PC-9 (cell line): ENCODE results near the gene LMOD1. TPM values are rescaled to one million over a fixed set of nuclear protein-coding genes. Genes with fewer than 3 reads are reported as not detected.

ENCODE experiments used
- BruUV-seq: library from RNA; stranded (reverse); fragments of 400-500 nt; replicated peaks from 2 replicates; lab custom pipeline; 2021; lab: Mats Ljungman, UMichigan
- CTCF ChIA-PET: fragments of 300-600 bp; sonication (Branson Sonifier 250); formaldehyde crosslinking; loops from one replicate; lab custom pipeline; 2022; ENCODE audit warnings: antibody characterized with exemption; lab: Charles Lee
- POLR2A ChIA-PET: fragments of 300-600 bp; sonication (Branson Sonifier 250); formaldehyde crosslinking; loops from one replicate; lab custom pipeline; 2022; ENCODE audit warnings: antibody characterized with exemption; ENCODE audit not compliant: unreplicated experiment; lab: Charles Lee
- DNase-seq, 2 experiments: peaks; one replicate each; pipeline versions ENCODE4 v3.0.0 to v3.0.0-alpha.2; 2015 to 2022; ENCODE audit warnings: mixed read lengths in 1 of 2
- H2AFZ ChIP-seq: fragments of 200-600 bp; sonication (generic); 2 replicates; pipeline ENCODE4 v1.8.1; 2017; ENCODE audit warnings: antibody characterized with exemption
- H3F3A ChIP-seq: fragments of 200-600 bp; sonication (generic); 2 replicates; pipeline ENCODE4 v1.8.1; 2017; ENCODE audit warnings: antibody characterized with exemption, mild to moderate bottlenecking, low read depth; ENCODE audit not compliant: insufficient read depth
- H3K27ac ChIP-seq: fragments of 200-600 bp; sonication (generic); 2 replicates; pipeline ENCODE4 v1.6.1; 2016; ENCODE audit warnings: mixed run types
- H3K27me3 ChIP-seq: fragments of 200-600 bp; sonication (generic); 2 replicates; pipeline ENCODE4 v1.6.1; 2016; ENCODE audit warnings: low read depth, mixed run types; ENCODE audit not compliant: insufficient read depth
- H3K36me3 ChIP-seq: fragments of 200-600 bp; sonication (generic); 2 replicates; pipeline ENCODE4 v1.6.1; 2016; ENCODE audit warnings: low read depth, mixed run types
- H3K4me1 ChIP-seq: fragments of 200-600 bp; sonication (generic); replicated peaks from 2 replicates; pipeline ENCODE4 v1.6.1; 2016; ENCODE audit warnings: mixed run types; ENCODE audit not compliant: insufficient read depth
- H3K4me2 ChIP-seq: fragments of 200-600 bp; sonication (generic); 2 replicates; pipeline ENCODE4 v1.6.1; 2017; ENCODE audit warnings: mixed run types
- H3K4me3 ChIP-seq: fragments of 200-600 bp; sonication (generic); 2 replicates; pipeline ENCODE4 v1.6.1; 2016; ENCODE audit warnings: mixed run types
- H3K79me2 ChIP-seq: fragments of 200-600 bp; sonication (generic); 2 replicates; pipeline ENCODE4 v1.6.1; 2017; ENCODE audit warnings: low read depth, mixed run types
- H3K9me2 ChIP-seq: fragments of 200-600 bp; sonication (generic); 2 replicates; pipeline ENCODE4 v1.8.1; 2017; ENCODE audit warnings: mild to moderate bottlenecking; ENCODE audit not compliant: insufficient read depth
- H3K9me3 ChIP-seq: fragments of 200-600 bp; sonication (generic); 2 replicates; pipeline ENCODE4 v1.8.1; 2016; ENCODE audit warnings: low read depth; ENCODE audit not compliant: insufficient read depth
- H4K20me1 ChIP-seq: fragments of 200-600 bp; sonication (generic); 2 replicates; pipeline ENCODE4 v1.8.1; 2017; ENCODE audit not compliant: insufficient read depth
- EZH2 ChIP-seq: fragments of 200-600 bp; sonication (generic); IDR thresholded peaks from 2 replicates; pipeline ENCODE4 v1.8.0; 2017; ENCODE audit warnings: antibody characterized with exemption, low read depth
- intact Hi-C: fragments of 100-400 bp; cut with micrococcal nuclease; formaldehyde crosslinking; loops from one replicate; pipeline ENCODE4 v1.10.0; 2022; ENCODE audit not compliant: unreplicated experiment
- total RNA-seq: library from RNA; stranded (reverse); gene quantifications from 2 replicates; pipeline ENCODE4 v1.2.3, GENCODE V29; 2021
- TF ChIP-seq, protein P1 (sequence below): fragments of 200-600 bp; sonication (generic); conservative IDR thresholded peaks from 2 replicates; pipeline ENCODE4 v1.6.1; 2017; ENCODE audit warnings: mixed run types, antibody characterized with exemption, mild to moderate bottlenecking, moderate library complexity

Gene LMOD1
- total RNA-seq, 1 experiment from 2014 or later, result 0.74 TPM

DNA sequence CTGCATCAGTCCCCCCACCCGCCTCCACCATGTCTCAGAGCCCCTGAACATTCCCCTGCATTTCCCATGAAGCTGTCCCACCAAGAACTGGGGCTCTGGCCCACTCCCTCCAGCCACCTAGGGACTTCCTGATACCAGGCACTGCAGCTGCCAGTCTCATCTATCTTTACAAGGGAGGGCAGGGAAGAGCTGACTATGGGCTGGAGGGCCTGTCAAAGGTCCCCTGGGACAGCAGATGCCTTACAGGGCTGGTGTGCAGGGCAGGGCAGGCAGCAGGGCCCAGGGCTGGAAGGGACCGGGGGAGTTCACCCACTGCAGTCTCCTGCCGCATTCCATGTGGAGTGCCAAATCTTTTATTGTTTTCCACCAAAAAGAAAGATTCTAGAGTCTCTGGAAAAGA, 40.0 kb downstream of the LMOD1 start:
- DNase-seq, result no peak
- TF ChIP-seq EZH2, result no peak
- TF ChIP-seq, protein P1, sequence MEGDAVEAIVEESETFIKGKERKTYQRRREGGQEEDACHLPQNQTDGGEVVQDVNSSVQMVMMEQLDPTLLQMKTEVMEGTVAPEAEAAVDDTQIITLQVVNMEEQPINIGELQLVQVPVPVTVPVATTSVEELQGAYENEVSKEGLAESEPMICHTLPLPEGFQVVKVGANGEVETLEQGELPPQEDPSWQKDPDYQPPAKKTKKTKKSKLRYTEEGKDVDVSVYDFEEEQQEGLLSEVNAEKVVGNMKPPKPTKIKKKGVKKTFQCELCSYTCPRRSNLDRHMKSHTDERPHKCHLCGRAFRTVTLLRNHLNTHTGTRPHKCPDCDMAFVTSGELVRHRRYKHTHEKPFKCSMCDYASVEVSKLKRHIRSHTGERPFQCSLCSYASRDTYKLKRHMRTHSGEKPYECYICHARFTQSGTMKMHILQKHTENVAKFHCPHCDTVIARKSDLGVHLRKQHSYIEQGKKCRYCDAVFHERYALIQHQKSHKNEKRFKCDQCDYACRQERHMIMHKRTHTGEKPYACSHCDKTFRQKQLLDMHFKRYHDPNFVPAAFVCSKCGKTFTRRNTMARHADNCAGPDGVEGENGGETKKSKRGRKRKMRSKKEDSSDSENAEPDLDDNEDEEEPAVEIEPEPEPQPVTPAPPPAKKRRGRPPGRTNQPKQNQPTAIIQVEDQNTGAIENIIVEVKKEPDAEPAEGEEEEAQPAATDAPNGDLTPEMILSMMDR, result no peak
- H3K9me3 ChIP-seq, result no peaks in the 10 kb centered on the region
- no peaks in the 10 kb centered on the region for H3K27me3 ChIP-seq
- H3F3A ChIP-seq, result no peaks in the 10 kb centered on the region
- no TSS peak for BruUV-seq
- H4K20me1 ChIP-seq, result no peaks in the 10 kb centered on the region
- H2AFZ ChIP-seq, result no peak overlapping the region
- no peaks in the 10 kb centered on the region for H3K9me2 ChIP-seq
- no peak overlapping the region for H3K4me2 ChIP-seq
- no peaks in the 10 kb centered on the region for H3K36me3 ChIP-seq
- H3K79me2 ChIP-seq, result no peaks in the 10 kb centered on the region
- ChIA-PET POLR2A (no interaction called here), CTCF (interaction anchor here (0.5 kb wide), 1 partner anchor 1746 kb away, joined by 3 read pairs; no protein-coding TSS in a partner anchor)
- intact Hi-C loops, result no loop called here
- H3K4me3 ChIP-seq, result no peak overlapping the region
- H3K4me1 ChIP-seq, result no peaks in the 10 kb centered on the region
- H3K27ac ChIP-seq, result no peak overlapping the region

GRCh38 chr1:201905234-201905890, 41.0 kb downstream of the LMOD1 start:
- no peak for TF ChIP-seq EZH2
- TF ChIP-seq, protein P1, result no peak

DNA sequence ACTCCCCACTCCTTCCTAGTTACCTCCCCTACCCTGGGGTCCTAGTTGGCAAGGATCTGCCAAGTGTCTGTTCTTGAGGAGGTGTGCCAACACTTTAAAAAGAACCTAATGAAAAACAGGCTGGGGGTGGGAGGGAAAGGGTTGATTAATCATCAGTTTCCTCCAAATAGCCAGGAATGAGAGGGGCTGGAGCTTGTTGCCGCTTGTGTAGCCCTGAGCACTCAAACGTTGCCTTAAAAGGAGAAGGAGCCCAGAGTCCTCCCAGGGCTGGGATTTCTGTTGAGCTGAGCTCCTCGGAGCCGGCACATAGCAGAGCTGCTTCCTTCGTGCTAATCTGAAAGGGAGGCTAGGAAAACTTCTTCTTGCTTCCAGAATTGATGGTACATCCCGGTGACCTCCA, 41.8 kb downstream of the LMOD1 start:
- H2AFZ ChIP-seq, result no peak overlapping the region
- no peaks in the 10 kb centered on the region for H3K36me3 ChIP-seq
- no peaks in the 10 kb centered on the region for H4K20me1 ChIP-seq
- TF ChIP-seq, protein P1, result no peak
- no peak for TF ChIP-seq EZH2
- no TSS peak for BruUV-seq
- ChIA-PET POLR2A (no interaction called here), CTCF (no interaction called here)
- no peaks in the 10 kb centered on the region for H3K4me1 ChIP-seq
- intact Hi-C loops, result no loop called here
- H3K4me3 ChIP-seq, result no peak overlapping the region
- no peaks in the 10 kb centered on the region for H3K27me3 ChIP-seq
- no peak for DNase-seq
- no peak overlapping the region for H3K27ac ChIP-seq
- no peaks in the 10 kb centered on the region for H3K79me2 ChIP-seq
- no peak overlapping the region for H3K4me2 ChIP-seq
- H3K9me3 ChIP-seq, result no peaks in the 10 kb centered on the region
- H3F3A ChIP-seq, result no peaks in the 10 kb centered on the region
- H3K9me2 ChIP-seq, result no peaks in the 10 kb centered on the region

More at GRCh38 chr1:201905234-201905890, 41.0 kb downstream of the LMOD1 start:
- Histone ChIP-seq H3K36me3 (no peaks in the 10 kb centered on the region), H4K20me1 (no peaks in the 10 kb centered on the region), H2AFZ (no peak overlapping the region), H3K4me2 (no peak overlapping the region), H3K9me3 (no peaks in the 10 kb centered on the region), H3K27me3 (no peaks in the 10 kb centered on the region), H3K4me1 (no peaks in the 10 kb centered on the region), H3K27ac (no peak overlapping the region), H3K79me2 (no peaks in the 10 kb centered on the region), H3K9me2 (no peaks in the 10 kb centered on the region), H3K4me3 (no peak overlapping the region), H3F3A (no peaks in the 10 kb centered on the region)
- ChIA-PET POLR2A (interaction anchor here (0.7 kb wide), 1 partner anchor 255 kb away, joined by 4 read pairs; no protein-coding TSS in a partner anchor), CTCF (no interaction called here)
- intact Hi-C loops, result no loop called here
- no TSS peak for BruUV-seq
- DNase-seq, result no peak
